NCI-H128 (cell line): ENCODE results near the gene PRR29.

Experiments
- DNase-seq: peaks from one replicate; lab custom pipeline; 2025; ENCODE audit not compliant: unreplicated experiment; lab: John Stamatoyannopoulos, UW

The PRR29 gene

GRCh38 chr17:64040206-64040605 lies 42.1 kb downstream of the PRR29 start:
- no peak for DNase-seq

- DNase-seq: no peak
These were observed 43.8 kb downstream of the PRR29 start for GRCh38 chr17:64041912-64042311.

- DNase-seq: no peak
These were observed 44.7 kb downstream of the PRR29 start for GRCh38 chr17:64042700-64043485.

DNA sequence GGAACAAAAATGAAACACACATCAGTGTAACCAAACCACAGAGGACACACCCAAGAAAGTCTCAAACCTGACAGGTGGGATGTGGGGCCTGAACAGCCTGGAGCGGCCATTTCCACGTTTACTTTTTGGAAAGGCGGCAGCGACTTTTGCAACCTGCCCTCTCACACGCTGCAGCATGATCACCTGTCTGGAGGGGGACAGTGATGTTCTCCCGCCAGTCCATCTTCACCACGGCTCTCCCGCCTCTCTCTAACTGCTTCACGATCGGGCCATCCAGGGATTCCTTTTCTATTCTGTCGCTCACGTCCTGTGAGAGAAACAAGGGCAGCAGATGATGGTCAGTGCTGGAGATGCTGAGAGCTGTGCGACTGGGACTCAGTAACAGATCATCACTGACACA lies 47.0 kb downstream of the PRR29 start:
- no peak for DNase-seq

DNA sequence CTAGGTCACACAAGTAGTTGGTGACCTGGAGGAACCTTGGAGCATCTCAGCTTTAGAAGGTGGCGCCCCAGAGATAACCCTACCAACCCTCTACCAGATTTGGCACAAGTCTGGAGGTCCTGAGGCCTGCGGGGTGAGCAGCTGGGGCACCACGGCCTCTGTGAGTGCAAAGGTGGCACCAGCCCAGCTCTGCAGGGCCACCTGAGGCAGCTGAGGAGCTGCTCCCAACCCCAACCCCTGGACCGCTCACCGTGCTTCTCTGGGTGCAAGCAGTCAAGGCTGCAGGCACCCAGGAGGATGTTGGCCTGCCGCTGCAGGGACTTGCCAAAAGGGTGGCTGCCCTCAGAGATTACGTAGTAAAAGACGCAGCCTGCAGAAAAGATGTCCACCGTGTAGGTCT lies 50.7 kb downstream of the PRR29 start:
- DNase-seq: no peak

GRCh38 chr17:64051153-64051552 lies 53.0 kb downstream of the PRR29 start:
- DNase-seq: no peak

DNA sequence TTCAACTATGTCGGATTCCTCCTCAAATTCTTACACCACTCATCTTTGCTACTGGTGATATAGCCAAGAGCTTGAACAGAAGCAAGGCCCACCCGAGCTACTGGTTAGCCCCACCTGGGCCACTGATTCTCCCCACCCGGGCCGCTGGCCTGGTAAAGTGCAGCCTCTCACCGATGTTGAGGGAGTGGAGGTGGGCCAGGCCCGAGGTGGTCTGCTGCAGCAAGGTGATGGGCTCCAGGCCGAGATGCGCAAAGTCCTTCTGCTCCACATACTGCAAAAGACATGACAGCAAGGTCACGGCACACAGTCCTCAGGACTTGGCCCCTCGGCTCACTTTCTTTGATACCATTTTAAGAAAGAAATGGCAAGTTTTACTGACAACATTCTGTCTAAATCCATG lies 55.0 kb downstream of the PRR29 start:
- DNase-seq: no peak
